Effector CD4-positive, alpha-beta T cell (primary cell): ENCODE measurements around the gene ACVR1C.

Source experiments
- DNase-seq: peaks from one replicate; pipeline ENCODE4 v3.0.0-alpha.2; 2020
- total RNA-seq: gene quantifications from one replicate; lab custom pipeline; 2026; lab: John Stamatoyannopoulos, UW

ACVR1C gene
- 7.1 reads per million, percentile 26 among the genes with 10 or more reads in this experiment for total RNA-seq

DNA sequence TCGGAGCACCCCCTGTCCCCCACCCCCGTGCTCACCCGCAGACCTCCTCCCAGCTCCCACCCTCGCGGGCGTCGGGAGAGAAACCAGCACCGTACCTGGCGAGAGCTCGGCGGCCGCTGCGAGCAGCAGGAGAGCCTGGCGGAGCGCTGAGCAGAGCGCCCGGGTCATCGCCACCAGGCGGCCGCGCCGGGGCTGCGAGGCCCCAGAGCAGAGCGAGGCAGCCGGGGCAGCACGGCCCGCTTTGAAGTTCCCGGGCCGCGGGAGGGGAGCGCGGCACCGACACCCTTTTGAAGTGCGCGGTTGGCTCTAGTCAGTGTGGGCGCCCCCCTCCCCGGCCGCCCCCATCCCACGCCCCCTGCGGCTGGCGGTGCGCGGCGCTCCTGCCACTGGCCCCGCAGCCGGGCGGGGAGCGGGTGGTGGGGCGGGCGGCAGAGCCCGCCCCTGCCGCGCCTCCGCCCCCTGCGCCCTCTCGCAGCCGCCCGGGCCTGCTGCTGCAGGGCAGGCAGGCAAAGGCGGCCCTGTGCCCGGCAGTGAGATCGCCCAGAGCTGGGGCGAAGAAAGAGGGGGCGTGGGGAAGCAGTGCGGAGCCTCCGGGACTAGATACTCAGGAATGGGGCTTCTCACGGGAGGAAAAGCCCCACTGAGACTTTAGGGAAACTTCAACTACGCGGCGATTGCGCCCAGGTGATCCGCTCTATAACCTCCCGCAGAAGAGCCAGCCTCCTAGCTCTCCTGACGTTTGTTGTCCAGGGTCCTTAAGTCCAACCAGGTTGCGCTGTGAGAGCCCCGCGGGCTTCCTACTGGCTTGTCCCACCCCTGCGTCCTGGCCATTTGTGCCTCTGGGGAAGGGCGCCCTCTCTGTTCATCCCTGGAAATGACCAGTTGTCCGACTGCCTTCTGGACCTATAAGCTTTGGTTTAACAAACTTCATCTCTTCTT, at the start of gene ACVR1C:
Gene ACVR1C, minus strand, starts transcription at position 388 of the 939 bp plus-strand sequence. Its CDS starts 220 bp downstream, at position 168.
- peak; percentile 55 for DNase-seq

DNA sequence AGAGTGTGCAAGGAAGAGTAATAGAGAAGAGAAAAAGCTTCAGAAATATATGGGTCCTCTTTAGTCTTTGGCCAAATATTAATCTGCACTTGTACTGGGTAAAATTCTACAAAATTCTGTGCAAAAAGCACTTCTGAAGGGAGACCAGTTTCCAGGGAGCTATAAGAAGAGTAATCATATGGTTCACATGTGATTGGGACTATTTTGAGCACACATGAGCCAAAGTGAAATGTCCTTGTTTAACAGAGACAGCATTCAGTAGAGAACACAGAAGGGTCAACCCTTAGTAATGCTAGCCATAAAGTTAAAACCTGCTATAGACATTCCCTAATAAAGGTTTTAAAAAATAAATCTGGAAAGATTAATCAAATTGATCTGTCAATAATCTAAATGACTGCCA, 49.3 kb upstream of the ACVR1C start:
- DNase-seq: no peak

GRCh38 chr2:157672129-157672528, 43.5 kb upstream of the ACVR1C start:
- DNase-seq: no peak

- DNase-seq: no peak
These were observed 33.7 kb upstream of the ACVR1C start for GRCh38 chr2:157662401-157662800.

DNA sequence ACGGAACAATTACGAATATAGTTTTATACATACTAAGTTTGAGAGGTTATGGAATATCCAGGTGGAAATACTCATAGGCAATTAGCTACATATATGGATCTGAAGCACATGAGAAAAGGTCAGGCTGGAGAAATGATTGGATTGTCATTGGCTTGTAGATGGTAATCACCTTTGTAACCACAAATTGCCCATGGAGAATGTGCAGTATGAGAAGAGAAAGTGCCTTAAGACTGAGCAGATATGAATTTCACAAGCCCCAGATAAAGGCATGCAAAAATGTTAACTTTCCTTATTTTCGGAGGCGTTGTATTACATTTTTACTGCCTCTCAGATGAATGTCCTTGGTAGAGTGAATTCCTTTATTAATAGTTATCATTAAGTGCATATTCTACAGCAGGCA, 33.1 kb upstream of the ACVR1C start:
- DNase-seq: no peak

- DNase-seq: no peak
These were observed 29.2 kb upstream of the ACVR1C start for GRCh38 chr2:157657858-157658257.

DNA sequence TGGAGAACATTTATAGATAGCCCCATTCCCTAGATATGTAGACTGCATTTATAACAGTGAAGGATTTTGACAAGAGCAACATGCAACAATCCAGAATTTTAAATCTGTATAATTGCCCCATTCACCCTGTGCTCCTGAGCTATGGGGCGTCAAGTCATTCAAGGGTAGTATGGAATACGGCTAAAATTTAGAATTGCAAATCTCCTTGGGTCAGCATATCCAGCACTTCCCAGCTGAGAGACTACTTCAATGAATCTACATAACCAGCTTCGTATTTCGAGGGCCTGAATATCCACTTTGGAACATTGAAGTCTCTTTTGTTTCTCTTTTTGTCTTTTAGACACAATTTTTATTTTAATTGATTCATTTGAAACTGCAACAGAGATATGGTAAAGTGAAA, 28.4 kb upstream of the ACVR1C start:
- no peak for DNase-seq

DNA sequence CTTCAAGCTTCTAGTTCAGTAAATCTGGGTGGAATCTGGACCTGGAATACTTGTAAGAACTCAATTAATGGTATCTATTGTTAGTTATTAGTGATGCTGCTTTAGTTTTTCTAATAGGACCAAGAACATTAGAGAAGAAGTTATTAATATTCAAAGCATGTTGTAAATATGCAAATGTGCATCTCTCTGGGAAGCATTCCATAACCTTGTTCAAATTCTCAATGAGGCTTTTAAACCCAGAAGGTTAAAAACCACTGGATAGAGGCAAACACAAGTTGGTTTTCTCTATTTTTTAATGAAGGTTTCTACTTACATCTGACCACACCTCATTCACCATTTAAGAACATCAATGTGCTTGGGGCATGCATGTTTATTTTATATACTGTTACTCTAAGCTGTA, 16.1 kb upstream of the ACVR1C start:
- DNase-seq: no peak

GRCh38 chr2:157631861-157632260, 3.2 kb upstream of the ACVR1C start:
- DNase-seq: no peak

DNA sequence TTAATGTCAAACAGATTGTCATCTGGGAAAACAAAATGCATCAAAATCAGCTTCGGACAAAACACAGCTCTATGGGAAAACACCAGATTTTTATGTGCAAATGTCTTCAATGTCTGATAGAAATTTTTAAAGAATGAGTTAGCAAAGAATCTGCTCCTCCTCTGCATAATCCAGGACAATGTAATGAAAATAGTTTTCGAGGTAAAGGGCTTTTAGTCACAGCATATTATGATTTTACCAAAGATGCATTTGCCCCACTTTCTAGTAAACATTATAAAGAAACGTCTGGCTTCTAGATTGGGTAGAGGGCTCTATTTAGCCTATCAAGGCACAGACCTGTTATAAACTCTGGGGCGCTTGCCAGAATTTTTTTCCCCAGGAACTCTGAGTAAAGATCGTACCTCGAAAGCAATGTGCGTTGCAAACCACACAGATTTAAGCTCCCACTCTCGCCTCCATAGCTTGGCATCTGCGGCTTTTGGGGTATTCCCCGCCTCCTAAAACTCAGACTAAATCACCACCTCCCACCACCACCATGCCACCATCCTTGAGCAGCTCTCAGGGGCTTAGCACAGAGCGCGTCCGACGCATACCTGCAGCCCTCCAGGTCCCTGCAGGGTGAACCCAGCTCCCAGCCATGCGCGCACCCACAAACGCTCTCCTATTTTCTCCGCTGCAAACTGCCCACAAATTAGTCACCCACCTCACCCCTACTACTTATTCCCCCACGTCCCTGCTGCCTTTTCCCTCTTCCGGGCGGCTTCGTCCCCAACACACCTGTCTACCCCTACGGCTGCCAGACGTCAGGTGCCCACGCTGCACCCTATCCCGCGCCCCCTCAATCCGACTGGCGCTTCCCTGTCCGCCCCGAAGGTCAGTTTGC, 829 bp downstream of the ACVR1C start:
- peak; percentile 14 for DNase-seq

GRCh38 chr2:157625296-157625695, 3.4 kb downstream of the ACVR1C start:
- DNase-seq: no peak

DNA sequence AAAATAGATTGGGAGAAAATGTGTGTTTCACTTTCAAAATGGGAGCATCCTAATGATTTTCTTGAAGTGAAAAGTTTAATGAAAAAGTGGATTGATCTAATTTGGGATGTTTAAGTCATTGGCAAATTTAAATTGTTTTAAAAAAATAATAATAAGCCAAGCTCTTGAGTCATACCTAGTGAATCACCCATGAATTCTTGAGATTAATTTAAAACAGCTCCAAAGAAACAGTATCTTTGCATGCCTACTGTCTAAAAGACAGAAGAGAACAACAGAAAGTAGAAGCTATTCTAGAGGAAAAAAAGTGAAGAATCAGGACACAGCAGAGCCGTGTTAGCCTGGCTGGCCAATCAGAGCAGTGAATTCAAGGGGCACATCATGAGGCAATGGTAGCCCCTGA, 7.7 kb downstream of the ACVR1C start:
- no peak for DNase-seq

DNA sequence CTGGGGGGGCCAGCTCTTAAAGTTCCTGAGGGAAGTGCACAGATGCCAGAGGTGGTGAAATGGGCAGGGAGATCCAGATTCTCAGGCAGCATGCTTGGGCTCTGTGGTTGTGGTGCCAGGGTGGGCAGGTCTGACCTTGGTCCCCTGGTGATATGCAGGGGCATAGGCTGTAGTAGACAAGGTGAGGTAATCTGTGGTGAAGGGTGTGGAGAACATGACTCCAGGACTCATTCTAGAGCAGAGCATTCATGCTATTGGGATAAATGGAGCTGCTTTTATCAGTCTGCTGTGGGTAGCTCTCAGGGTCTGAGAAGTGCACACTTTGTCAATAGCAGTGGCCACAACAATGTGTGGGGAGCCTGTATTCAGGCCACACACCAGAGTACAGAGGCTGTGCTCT, 16.9 kb downstream of the ACVR1C start:
- DNase-seq: no peak

GRCh38 chr2:157611110-157611509, 17.6 kb downstream of the ACVR1C start:
- DNase-seq: no peak

- no peak for DNase-seq
These were observed 22.1 kb downstream of the ACVR1C start for GRCh38 chr2:157606534-157606933.

DNA sequence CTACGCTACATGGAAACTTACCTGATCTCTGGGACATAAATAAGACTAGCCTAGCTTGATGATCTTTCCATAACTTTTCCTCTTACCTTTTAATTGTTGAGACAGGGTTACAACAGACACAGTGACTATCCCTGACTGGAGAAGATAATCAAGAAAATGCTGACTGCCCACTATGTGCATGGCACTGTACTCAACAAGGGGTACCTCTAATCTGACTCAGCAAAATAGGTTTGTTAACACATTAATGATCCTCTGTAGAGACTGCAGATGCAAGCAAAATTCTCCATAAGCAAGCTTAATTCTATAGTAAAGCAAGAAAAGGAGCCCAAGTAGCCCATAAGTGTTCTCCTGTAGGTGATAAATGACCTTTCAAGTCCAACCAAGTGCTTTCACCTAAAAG, 25.5 kb downstream of the ACVR1C start:
- no peak for DNase-seq

DNA sequence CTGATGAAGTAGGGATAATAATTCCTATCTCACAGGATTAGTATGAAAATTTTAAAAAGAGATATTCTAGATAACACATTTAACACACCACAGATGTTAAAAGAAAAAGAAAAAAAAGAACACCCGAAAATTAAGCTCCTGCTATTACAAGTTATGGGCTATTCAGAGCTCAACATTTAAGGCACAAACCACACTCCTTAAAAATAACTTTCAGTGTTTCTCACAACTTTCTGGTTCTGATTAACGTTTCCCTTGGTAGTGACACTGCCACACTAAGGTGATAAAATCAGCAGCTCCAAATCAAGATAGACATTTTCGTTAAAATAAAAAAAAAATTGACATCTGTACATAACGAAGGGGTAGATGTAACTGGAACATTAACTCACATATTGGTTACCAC, 26.9 kb downstream of the ACVR1C start:
- no peak for DNase-seq

DNA sequence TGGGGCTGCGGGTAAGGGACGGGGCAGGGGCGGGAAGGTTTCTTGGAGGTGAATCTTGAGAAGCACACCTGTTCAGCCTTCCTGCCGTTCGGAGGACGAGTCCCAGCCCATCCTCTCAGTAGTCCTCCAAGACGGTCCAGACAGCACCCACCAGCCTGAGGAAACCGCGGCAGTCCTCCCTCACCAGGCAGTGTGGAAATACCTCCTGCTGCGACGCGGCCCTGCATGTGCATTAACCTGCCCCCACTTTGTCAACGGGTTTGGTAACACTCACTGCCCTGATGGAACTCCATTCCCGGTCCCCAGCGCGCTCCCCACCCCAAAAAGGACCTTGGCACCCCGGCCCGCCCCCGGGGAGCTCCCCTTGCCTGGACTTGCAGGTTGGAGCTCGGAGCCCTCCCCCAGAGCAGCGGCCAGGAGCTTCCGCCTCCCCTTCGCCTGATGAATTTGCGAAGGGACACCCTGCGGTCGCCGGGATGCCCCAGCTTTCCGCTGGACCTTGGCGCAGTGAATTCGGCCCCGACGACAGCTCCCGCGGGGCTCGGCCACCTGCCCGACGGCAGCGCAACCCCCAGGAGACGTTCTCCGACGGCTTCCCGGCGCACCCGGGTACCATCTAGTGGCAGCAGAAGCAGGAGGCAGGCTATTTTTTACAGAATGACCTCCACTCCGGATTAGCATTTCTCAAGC, 31.5 kb downstream of the ACVR1C start:
- DNase-seq: peak; percentile 36

DNA sequence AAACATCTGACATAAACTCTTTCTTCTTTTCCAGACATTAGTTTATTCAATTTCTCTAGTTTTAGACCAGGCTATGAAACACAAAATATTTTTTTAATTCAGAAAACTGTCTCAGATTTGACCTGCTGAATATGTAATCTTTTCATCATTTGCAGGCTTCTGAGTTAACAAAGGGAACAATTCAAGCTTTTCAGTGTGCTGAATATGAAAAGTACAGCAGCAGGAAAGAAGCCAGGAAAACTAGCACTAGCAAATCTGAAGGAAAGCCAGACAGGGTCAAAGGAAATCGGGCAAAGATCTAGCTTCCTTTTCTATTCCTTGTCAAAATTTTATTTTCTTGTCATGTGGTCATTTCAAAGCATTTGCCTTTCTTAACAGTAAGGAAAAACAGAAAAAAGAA, 35.3 kb downstream of the ACVR1C start:
- DNase-seq: no peak

GRCh38 chr2:157592948-157593347, 35.7 kb downstream of the ACVR1C start:
- no peak for DNase-seq

GRCh38 chr2:157592374-157592773, 36.3 kb downstream of the ACVR1C start:
- DNase-seq: no peak

- no peak for DNase-seq
These were observed 41.1 kb downstream of the ACVR1C start for GRCh38 chr2:157587576-157587975.

GRCh38 chr2:157574165-157574564, 54.5 kb downstream of the ACVR1C start:
- DNase-seq: no peak
